ENCODE measurements around the gene HGFAC. TPM values are rescaled to one million over a fixed set of nuclear protein-coding genes. Genes with fewer than 3 reads are reported as not detected.
A peak's percentile ranks its signal among the peaks of the same experiment; 100 is the strongest.

Gene HGFAC
- total RNA-seq, 3 donors from 2014 or later (not counting 1 experiment from before 2014, with no cell fraction given): 0.43 to 0.54 TPM; not detected in 1

GRCh38 chr4:3492741-3493719 is 51.3 kb downstream of the HGFAC start:
- Mint-ChIP-seq H3K4me3 (no peak overlapping the region), H3K27me3 (ENCODE audit: low read depth in 2 of 2) (peaks cover 0 to 4% of the 10 kb centered on the region in 2 donors), H3K4me1 (peaks cover 12 to 31% of the 10 kb centered on the region in 2 donors), H3K36me3 (no peaks in the 10 kb centered on the region), H3K27ac (no peak overlapping the region), H3K9me3 (no peaks in the 10 kb centered on the region)
- H3K9me3 ChIP-seq (ENCODE audit: control insufficient read depth, insufficient read depth, low read length): no peaks in the 10 kb centered on the region
- WGBS (ENCODE audit: insufficient coverage): 86% methylated on average over 55 of the region's 55 CpGs
- no peak for DNase-seq
- intact Hi-C loops (cut with micrococcal nuclease): no loop called here
- no peaks in the 10 kb centered on the region for H3K27me3 ChIP-seq (ENCODE audit: control insufficient read depth, insufficient read depth, low read length)
- ATAC-seq: no peak
- H3K4me1 ChIP-seq (ENCODE audit: control insufficient read depth, insufficient read depth, low read length): peaks cover 39% of the 10 kb centered on the region
- no peak overlapping the region for H3K27ac ChIP-seq (ENCODE audit: low read length)
- TF ChIP-seq, protein P1, sequence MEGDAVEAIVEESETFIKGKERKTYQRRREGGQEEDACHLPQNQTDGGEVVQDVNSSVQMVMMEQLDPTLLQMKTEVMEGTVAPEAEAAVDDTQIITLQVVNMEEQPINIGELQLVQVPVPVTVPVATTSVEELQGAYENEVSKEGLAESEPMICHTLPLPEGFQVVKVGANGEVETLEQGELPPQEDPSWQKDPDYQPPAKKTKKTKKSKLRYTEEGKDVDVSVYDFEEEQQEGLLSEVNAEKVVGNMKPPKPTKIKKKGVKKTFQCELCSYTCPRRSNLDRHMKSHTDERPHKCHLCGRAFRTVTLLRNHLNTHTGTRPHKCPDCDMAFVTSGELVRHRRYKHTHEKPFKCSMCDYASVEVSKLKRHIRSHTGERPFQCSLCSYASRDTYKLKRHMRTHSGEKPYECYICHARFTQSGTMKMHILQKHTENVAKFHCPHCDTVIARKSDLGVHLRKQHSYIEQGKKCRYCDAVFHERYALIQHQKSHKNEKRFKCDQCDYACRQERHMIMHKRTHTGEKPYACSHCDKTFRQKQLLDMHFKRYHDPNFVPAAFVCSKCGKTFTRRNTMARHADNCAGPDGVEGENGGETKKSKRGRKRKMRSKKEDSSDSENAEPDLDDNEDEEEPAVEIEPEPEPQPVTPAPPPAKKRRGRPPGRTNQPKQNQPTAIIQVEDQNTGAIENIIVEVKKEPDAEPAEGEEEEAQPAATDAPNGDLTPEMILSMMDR (IDR thresholded peaks at IDR 0.05): no peak
- H3K4me3 ChIP-seq (ENCODE audit: low read length): no peak overlapping the region
- peaks cover 3% of the 10 kb centered on the region for H3K36me3 ChIP-seq (ENCODE audit: control insufficient read depth, insufficient read depth, low read length)

DNA sequence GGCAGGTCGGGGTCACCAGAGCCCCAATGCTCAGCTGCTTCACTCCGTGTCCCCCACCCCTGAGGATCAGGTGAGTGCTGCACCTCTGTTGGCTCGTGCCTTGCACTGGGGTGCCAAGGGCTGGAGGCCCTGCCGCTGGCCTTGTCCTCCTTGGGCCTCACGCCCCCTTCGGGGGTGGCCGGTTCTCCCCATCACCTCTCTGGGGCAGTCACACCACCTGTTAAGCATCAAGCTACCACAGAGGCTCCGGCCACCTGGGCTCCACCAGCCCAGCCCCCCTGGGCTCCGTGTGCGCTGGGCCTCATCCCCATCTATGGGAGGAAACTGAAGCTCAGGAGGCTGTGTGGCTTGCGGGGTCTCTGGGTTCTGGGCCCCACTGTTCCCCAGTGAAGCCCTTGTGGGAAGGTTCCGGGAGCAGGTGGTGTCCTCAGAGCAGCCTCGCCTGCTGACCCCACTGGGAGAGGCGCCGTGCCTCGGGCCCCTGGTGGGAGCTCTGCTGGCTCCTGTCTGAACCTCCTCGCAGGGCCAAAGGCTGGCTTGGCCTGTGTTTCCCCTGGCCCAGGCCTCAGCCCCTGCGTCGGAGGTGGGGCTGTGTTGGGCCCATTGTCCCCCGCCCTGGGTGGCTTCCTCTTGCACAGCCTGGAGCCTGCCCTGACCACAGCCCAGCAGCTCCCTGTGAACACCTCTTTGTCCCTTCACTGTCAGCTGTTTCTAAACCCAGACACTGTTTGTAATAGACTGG is 52.1 kb downstream of the HGFAC start:
- H3K9me3 Mint-ChIP-seq: no peaks in the 10 kb centered on the region

GRCh38 chr4:3494462-3494871 is 52.7 kb downstream of the HGFAC start:
- TF ChIP-seq, protein P1 (IDR thresholded peaks at IDR 0.05): no peak
- peak in 1 of 3 donors; percentile 4 for ATAC-seq
- H3K27me3 Mint-ChIP-seq (ENCODE audit: low read depth in 2 of 2): peaks cover 0 to 4% of the 10 kb centered on the region in 2 donors

More for the DNA sequence above, 52.1 kb downstream of the HGFAC start:
- DNase-seq (no peak), ATAC-seq (peak in 1 of 3 donors; percentile 9)
- H3K4me3 ChIP-seq (ENCODE audit: low read length): no peak overlapping the region
- no peaks in the 10 kb centered on the region for H3K9me3 ChIP-seq (ENCODE audit: control insufficient read depth, insufficient read depth, low read length)
- intact Hi-C loops (cut with micrococcal nuclease): no loop called here
- Mint-ChIP-seq H3K27ac (no peak overlapping the region), H3K4me1 (peaks cover 3 to 23% of the 10 kb centered on the region in 2 donors), H3K27me3 (ENCODE audit: low read depth in 2 of 2) (peaks cover 0 to 4% of the 10 kb centered on the region in 2 donors), H3K4me3 (no peak overlapping the region), H3K36me3 (no peaks in the 10 kb centered on the region)
- H3K36me3 ChIP-seq (ENCODE audit: control insufficient read depth, insufficient read depth, low read length): peaks cover 3% of the 10 kb centered on the region
- TF ChIP-seq, protein P1 (IDR thresholded peaks at IDR 0.05): no peak
- H3K27me3 ChIP-seq (ENCODE audit: control insufficient read depth, insufficient read depth, low read length): no peaks in the 10 kb centered on the region
- H3K4me1 ChIP-seq (ENCODE audit: control insufficient read depth, insufficient read depth, low read length): peaks cover 30% of the 10 kb centered on the region
- H3K27ac ChIP-seq (ENCODE audit: low read length): no peak overlapping the region
- WGBS (ENCODE audit: insufficient coverage): 71% methylated on average over 20 of the region's 20 CpGs

More at GRCh38 chr4:3494462-3494871, 52.7 kb downstream of the HGFAC start:
- H3K27ac ChIP-seq (ENCODE audit: low read length): no peak overlapping the region
- H3K9me3 Mint-ChIP-seq: no peaks in the 10 kb centered on the region
- H3K27ac Mint-ChIP-seq: no peak overlapping the region
- intact Hi-C loops (cut with micrococcal nuclease): no loop called here
- H3K9me3 ChIP-seq (ENCODE audit: control insufficient read depth, insufficient read depth, low read length): no peaks in the 10 kb centered on the region
- H3K27me3 ChIP-seq (ENCODE audit: control insufficient read depth, insufficient read depth, low read length): no peaks in the 10 kb centered on the region
- H3K4me3 Mint-ChIP-seq: no peak overlapping the region
- H3K36me3 ChIP-seq (ENCODE audit: control insufficient read depth, insufficient read depth, low read length): peaks cover 3% of the 10 kb centered on the region
- H3K4me1 Mint-ChIP-seq: peaks cover 0 to 18% of the 10 kb centered on the region in 2 donors
- peaks cover 24% of the 10 kb centered on the region for H3K4me1 ChIP-seq (ENCODE audit: control insufficient read depth, insufficient read depth, low read length)
- no peaks in the 10 kb centered on the region for H3K36me3 Mint-ChIP-seq
- no peak for DNase-seq
- 71% methylated on average over 15 of the region's 15 CpGs for WGBS (ENCODE audit: insufficient coverage)
- no peak overlapping the region for H3K4me3 ChIP-seq (ENCODE audit: low read length)

All from natural killer cell (primary cell).